NCI-H2196 (cell line): ENCODE measurements around the gene CORO7.
"Not testable (repeated sequence)": the region's sequence is repeated elsewhere in the genome, so short reads cannot be mapped to it uniquely, and the experiment has no call there.

Experiments used
- DNase-seq: peaks from one replicate; lab custom pipeline; 2025; ENCODE audit not compliant: unreplicated experiment; lab: John Stamatoyannopoulos, UW

Gene CORO7

DNA sequence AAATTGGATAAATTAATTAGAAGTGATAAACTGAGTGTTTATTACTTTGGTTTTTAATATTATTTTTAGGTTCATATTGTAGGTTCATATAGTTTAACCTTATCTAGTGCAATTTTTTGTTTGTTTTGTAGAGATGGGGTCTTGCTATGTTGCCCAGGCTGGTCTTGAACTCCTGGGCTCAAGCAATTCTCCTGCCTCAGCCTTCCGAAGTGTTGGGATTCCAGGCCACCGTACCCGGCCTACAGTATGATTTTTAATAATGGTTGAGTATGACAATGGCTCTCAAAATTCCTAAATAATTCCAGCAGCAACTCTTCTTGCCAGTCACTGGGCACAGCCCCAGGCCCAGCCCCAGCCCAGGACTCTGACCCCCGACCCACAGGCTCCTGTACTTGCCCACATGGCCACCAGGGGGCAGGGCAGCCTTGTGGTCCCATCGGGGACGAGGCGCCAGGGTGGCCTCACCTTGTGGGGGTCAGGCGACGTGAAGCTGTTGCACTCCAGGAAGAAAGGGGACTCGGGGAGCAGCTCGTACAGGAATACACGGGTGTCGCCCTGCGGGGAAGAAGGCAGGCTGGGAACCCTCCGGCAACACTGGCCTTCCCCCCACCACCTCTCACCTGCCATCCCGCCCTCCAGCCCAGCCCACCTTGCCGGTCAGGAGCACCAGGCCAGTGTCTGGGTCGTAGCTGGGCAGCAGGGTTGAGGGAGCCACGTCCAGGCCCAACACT lies 57.4 kb downstream of the CORO7 start:
- peak; percentile 44 for DNase-seq

GRCh38 chr16:4358236-4358635 lies 58.2 kb downstream of the CORO7 start:
- no peak for DNase-seq

DNA sequence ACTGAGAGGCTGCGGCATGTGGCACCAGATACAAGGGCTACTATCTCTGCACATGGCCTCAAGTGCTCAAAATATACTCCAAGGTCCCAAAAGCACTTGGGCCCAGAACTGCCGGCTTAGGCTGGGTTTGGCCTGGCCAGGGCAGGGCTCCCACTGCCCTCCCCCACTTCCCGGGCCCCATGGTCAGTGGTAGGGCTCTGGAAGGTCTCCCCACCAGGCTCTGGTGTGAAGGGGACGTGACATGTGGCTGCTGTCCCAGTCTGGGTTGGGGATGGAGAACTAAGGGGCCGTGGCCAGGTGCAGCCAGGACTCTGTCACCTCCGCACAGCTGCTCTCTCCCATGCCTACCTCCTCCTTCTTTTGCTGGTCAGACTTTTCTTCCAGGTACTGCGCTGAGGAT lies 59.6 kb downstream of the CORO7 start:
- DNase-seq, result no peak

DNA sequence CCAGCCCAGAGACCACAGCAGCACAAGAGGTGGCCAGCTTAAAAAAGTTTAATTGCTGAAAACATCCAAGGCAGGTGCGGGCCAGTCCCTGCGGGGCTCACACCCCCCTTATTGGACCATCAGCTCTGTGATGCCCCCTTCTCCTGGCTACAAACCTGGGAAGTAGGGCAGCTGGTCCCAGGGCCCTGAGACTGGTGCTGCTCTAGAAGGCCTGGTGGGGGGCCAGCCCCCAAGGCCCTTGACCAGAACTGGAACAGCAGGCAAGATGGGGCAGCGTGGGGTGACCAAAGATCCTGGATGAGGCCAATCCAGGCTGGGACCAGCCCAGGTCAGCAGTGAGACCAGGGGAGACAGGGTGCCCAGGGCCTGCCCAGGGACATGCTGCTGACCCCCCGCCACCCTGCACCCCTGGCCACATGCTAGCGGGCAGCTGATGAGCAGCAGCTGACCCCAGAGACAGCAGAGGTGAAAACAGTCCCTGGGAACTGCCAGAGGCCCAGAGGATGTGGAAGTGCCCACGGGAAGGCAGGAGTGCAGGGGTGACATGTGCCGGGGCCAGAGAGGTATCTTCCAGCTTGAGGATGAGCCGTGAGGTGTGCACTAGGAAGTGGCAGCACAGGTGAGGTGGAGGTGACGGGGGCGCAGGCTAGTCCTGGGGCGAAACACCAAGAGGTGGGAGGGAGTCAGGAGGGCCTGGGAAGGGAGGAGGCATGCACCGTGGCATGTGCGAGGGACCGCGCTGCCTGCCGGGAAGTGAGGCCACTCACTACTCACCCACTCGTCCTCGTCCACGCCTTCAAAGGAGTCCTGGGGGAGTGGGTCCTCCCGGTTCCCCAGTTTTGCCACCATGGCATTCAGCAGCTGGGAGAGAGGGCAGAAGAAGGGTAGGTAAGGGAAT lies 61.6 kb downstream of the CORO7 start:
- DNase-seq, result no peak

- no peak for DNase-seq
Measured at GRCh38 chr16:4353675-4354074, 62.7 kb downstream of the CORO7 start.

GRCh38 chr16:4352843-4353242 lies 63.6 kb downstream of the CORO7 start:
- no peak for DNase-seq

DNA sequence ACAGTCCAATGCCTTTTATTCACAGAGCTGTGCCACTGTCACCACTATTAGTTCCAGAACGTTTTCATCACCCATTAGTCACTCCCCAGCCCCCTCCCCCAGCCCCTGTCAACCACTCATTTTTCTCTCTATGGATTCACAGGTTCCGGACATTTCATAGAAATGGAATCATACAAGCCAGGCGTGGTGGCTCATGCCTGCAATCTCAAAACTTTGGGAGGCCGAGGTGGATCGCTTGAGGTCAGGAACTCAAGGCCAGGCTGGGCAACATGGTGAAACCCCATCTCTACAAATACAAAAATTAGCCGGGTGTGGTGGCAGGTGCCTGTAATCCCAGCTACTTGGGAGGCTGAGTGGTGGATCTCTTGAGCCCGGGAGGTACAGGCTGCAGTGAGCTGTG lies 64.5 kb downstream of the CORO7 start:
- DNase-seq, result no peak

GRCh38 chr16:4350787-4351659 lies 65.4 kb downstream of the CORO7 start, which contains the start of gene PAM16:
TSS of gene PAM16 (minus strand) at chr16:4351321. CDS start at chr16:4351234, 87 bp downstream.
- DNase-seq, result peak; percentile 96

- DNase-seq, result no peak
Measured at GRCh38 chr16:4350365-4350786, 66.0 kb downstream of the CORO7 start.

GRCh38 chr16:4349332-4349731 lies 67.1 kb downstream of the CORO7 start:
- no peak for DNase-seq

GRCh38 chr16:4347765-4348509 lies 68.5 kb downstream of the CORO7 start:
- no peak for DNase-seq

- DNase-seq, result no peak
Measured at GRCh38 chr16:4347010-4347409, 69.4 kb downstream of the CORO7 start.

DNA sequence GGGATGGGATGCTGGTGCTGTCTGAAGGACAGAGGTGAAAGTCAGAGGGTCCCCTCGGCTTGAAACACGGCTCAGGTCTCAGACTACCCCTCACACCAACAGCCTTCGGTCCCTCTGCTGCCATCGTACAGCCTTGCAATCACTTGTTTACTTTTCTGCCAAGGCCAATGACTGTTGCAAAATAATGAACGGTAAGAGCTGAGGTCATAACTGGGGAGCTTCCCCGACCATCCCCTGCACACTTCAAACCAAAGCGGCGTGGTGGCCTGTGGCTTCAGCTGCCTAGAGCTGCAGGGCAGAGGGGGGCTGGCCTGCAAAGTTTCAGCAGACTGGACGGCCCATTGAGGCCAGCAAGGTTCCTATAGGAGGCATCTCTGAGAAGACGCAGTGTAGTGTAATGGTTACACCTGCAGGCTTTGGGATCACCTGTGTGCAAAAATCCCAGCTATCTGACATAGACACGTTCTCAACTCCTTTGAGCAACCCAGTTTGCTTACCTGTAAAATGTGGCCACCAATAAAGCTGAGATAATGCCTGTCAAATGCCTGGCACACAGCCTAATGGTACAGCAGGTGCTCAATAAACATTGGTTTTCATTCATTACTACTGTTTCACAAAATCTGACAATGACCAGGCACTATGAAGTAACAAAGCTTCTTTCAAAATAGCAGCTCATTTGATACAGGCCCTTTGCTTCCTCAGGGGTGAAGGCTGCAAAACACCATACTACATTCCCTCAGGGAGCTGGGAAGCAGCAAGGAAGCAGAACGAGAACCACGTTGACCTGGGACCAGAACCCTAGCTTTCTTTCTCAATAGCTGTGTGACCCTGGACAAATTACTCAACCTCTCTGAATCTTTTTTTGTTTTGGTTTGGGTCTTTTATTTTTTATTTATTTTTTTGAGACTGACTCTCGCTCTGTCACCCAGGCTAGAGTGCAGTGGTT lies 70.3 kb downstream of the CORO7 start:
- peak; percentile 58 for DNase-seq

DNA sequence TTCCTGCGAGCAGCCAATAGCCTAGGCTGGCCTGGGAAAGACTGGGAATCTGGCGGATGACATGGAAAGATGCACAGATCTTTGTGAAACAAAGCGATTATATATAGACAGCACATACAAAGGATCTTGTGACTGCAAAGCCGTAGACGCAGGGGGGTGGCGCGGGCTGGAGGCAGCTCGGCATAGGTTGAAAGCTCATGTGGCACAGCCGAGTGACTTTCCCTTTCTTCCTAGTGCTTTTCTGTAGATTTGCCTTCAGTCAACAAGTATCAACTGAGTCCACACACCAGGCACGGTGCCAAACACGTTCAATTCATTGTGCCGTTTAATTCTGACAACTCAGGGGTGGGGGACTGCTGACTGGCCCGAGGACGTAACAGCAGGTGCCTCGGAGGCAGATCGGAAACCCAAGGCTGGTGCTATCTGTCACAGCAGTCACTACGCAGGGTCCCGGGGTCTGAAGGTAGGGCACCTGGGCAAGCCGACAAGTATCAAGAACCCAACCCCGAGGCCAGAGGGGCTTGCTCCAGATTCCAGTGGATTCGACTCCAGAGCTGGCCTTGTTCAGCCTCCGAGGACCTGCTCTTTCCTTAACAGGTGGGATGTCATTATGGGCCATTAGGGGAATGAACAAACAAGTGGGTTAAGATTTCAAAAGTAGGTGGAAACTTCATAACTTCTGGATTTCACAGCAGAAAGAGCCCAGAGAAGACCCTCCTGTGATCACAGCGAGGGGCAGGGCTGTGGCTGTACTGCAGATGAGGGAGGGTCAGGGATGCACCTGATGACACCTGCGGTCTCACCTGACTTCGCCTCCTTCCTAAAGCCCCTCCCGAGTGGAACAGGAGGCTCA lies 71.2 kb downstream of the CORO7 start:
- peak; percentile 65 for DNase-seq

DNA sequence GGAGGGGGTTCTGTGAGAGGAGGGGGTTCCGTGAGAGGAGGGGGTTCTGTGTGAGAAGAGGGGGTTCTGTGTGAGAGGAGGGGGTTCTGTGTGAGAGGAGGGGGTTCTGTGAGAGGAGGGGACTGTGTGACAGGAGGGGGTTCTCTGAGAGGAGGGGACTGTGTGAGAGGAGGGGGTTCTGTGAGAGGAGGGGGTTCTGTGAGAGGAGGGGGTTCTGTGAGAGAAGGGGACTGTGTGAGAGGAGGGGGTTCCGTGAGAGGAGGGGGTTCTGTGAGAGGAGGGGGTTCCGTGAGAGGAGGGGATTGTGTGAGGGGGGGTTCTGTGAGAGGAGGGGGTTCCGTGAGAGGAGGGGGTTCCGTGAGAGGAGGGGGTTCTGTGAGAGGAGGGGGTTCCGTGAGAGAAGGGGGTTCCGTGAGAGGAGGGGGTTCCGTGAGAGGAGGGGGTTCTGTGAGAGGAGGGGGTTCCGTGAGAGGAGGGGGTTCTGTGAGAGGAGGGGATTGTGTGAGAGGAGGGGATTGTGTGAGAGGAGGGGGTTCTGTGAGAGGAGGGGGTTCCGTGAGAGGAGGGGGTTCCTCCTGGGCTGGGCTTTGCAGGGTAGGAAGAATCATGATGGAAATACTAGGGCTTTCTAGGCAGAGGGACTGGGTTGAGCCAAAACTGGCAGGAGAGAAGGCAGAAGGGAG lies 72.0 kb downstream of the CORO7 start:
- not testable (repeated sequence) for DNase-seq

DNA sequence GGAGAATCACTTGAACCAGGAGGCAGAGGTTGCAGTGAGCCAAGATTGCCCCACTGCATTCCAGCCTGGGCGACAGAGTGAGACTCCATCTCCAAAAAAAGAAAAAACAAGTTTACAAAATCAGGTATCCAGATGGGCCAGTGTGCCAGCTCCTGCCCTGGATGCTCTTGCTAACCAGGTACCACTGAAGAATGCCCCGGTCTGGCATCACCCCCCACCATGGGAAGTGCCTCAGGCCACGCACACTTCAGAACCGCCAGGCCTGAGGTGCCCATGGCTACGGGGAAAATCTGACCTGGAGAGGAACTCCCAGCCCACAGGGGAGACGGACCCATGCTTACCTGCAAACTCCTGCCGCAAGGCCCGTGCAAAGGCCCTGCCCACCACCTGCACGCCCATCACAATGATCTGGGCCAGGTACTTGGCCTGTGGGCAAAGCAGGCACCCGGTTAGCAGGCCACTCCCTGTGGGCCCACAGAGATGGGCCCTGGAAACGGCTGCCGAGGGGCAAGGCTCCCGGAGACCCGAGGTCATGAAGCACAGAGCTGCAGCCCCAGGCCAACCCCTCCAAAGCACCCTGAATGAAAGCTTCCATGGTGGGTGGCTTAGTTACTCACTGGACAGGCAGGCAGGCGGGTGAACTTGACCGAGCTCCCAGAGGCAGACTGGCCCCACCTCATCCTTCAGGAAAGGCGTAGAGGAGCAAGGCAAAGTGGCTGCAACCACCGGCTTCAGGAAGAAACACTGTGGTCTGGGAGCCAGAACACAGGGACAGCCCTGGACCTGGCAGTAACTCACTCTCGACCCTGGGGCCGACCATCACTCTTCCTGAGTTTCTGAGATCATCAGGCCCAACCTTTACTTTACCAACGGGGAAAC lies 73.3 kb downstream of the CORO7 start:
- DNase-seq, result no peak

- no peak for DNase-seq
Measured at GRCh38 chr16:4341250-4341649, 75.1 kb downstream of the CORO7 start.
